GM21423 (cell line): ENCODE data around the gene KRT86.

Experiments used
- ATAC-seq: cut with Tn5 transposase; IDR thresholded peaks from one replicate; pipeline ENCODE4 v1.9.1; 2021; ENCODE audit warnings: mild to moderate bottlenecking, moderate library complexity; ENCODE audit not compliant: unreplicated experiment

KRT86 gene

DNA sequence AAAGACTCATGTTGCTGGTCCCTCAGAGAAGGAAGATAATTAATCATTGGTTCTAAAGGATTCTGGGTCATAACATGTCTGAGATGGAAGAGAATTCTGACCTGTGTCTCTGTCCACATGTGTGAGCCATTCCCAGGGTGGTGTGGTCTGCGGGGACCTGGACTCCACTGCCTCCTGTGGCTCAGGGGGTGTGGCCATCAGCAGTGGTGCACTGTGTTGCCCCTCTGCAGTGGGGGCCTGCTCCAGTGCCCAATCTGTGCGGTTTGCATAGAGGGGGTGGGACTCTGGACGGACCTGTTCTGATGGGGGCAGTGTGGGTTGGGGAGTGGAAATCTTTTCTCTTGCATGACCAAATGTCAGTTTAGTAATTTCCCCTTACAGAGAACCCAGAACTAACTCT, 79.3 kb downstream of the KRT86 start:
- ATAC-seq: no peak

DNA sequence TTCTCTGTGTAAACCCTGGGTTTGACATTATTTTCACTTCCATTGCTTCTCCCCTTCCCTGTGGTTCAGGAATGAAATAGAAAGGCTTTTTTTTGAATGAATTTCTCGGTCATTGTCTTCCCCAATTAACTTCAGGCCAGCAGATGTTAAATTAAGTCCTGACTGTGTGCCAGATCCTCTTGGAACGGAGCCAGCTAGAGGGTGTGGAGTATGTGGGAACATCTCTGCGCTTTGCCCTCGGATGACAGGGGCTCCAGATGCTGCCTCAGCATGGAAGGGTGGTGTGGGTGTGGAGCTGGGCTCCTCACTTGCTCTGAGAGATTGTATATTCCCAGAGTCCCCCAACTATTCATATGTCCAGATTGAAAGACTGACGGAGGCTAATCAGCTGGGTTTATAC, 79.8 kb downstream of the KRT86 start:
- no peak for ATAC-seq

DNA sequence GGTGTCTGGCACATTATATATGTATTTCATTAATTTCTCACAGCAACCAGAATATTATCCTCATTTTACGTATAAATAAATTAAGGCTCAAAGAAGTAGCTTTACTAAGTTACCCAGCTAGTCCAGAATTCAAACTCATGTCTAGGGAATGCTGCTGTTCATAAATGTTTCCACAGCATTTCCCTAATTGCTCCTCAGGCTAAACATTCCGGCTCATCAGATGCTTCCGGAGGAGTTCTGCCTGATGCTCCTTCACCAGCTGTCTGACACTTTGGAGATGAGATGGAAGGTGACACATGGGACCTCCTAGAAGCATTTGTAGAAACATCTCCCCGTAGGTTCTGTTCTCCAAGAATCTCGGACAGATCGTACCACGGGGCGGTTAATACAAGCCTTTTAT, 80.7 kb downstream of the KRT86 start:
- ATAC-seq: no peak

DNA sequence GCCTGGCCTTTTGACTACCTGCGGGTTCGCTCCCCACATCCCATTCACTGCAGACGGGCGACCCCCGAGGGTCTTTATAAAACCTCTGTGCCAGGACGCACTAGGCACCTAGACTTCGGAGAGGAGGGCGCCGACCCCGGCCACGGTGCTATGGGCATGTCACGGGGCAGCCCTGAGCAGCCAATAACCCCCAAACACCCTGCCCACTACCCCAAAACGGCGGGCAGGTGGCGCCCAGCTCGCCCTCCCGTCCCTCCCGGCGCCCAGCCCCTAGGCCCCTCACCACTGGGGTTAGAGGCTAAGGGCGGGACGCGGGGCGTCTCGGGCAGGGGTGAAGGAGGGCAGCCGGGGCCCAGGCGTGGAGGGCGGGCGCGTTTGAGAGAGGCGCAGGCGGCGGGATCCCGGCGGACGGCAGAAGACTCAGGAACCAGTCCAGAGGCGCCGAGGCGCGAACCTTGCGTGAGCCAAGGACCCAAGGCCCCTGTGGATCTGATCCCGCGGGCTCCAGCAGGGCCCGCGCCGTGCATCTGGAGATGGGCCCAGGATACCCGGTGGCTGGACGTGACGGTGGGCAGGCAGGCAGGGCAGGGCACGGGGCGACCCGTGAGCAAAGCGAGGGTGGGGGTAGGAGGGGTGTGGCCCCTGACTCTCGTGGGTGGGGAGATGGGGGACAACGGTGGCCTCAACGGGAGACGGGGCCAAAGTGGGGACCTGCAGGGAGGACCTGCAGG, 81.8 kb downstream of the KRT86 start:
- no peak for ATAC-seq

DNA sequence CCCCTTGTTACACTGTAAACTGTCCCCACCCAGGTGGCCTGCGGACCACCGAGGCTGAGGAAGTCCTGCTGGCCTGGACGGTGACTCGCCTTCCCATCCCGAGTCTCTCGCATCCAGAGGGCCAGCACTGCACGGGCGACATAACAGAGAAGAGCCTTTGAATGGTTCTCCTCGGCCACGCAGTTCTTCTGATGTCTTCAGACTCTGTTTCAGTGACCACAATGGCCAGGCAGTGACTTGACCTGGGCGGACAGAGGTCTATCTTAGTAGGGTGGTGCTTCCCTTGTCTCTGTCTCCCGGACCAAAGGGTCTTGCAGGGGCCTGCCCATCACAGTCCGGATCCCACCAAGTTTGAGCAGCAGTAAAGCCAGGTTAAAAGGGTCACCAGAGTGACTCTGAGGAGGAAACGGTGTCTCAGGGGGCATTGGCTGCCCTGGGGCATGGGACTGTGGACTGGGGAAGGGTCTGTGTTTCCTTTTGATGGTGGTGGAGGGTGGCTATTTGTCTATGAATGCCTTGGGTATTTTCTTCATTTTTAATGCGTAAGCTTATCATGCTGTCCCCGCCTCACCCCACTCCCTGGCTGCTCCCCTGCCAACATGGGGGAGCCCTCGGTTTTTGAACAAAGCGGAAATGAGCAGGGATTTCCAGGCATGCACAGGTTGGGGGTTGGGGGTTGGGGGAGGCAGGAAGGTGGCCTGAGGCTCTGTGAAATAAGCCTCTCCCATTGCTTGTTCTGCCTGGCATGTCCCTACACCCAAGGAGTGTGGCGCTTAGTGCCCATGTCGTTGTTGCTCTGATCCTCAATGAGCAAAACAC, 82.5 kb downstream of the KRT86 start:
- ATAC-seq: no peak
